GM18526 (cell line): Measurements from ENCODE around the gene PTPRF.

Experiments
- POLR2A ChIP-seq: IDR thresholded peaks from 3 replicates; pipeline ENCODE4 v1.6.1; 2011; ENCODE audit not compliant: insufficient read length; ENCODE audit errors: extremely low read depth

The PTPRF gene

GRCh38 chr1:43570715-43571114, 40.0 kb downstream of the PTPRF start:
- no peak for TF ChIP-seq POLR2A

- no peak for TF ChIP-seq POLR2A
Observed at GRCh38 chr1:43572084-43572483, 41.4 kb downstream of the PTPRF start.

- no peak for TF ChIP-seq POLR2A
Observed at GRCh38 chr1:43572538-43572937, 41.9 kb downstream of the PTPRF start.

- no peak for TF ChIP-seq POLR2A
Observed at GRCh38 chr1:43573066-43573800, 42.5 kb downstream of the PTPRF start.

- no peak for TF ChIP-seq POLR2A
Observed at GRCh38 chr1:43576521-43576920, 45.8 kb downstream of the PTPRF start.

GRCh38 chr1:43577655-43578542, 47.2 kb downstream of the PTPRF start:
- no peak for TF ChIP-seq POLR2A

- TF ChIP-seq POLR2A, result no peak
Observed at GRCh38 chr1:43580039-43580438, 49.4 kb downstream of the PTPRF start.

GRCh38 chr1:43582162-43582566, 51.5 kb downstream of the PTPRF start:
- no peak for TF ChIP-seq POLR2A

- no peak for TF ChIP-seq POLR2A
Observed at GRCh38 chr1:43583058-43583457, 52.4 kb downstream of the PTPRF start.

GRCh38 chr1:43584204-43584603, 53.5 kb downstream of the PTPRF start:
- TF ChIP-seq POLR2A, result no peak

GRCh38 chr1:43585557-43585956, 54.9 kb downstream of the PTPRF start:
- TF ChIP-seq POLR2A, result no peak

GRCh38 chr1:43586136-43586731, 55.6 kb downstream of the PTPRF start:
- TF ChIP-seq POLR2A, result no peak

- no peak for TF ChIP-seq POLR2A
Observed at GRCh38 chr1:43587001-43587400, 56.3 kb downstream of the PTPRF start.

- TF ChIP-seq POLR2A, result no peak
Observed at GRCh38 chr1:43587594-43587993, 56.9 kb downstream of the PTPRF start.

GRCh38 chr1:43588592-43588991, 57.9 kb downstream of the PTPRF start:
- TF ChIP-seq POLR2A, result no peak

GRCh38 chr1:43590388-43590925, 59.8 kb downstream of the PTPRF start:
- no peak for TF ChIP-seq POLR2A
